Type B pancreatic cell (in vitro differentiated cells): Measurements from ENCODE around the gene PELI3. TPM values are rescaled to one million over a fixed set of nuclear protein-coding genes. Genes with fewer than 3 reads are reported as not detected.
"Not testable (repeated sequence)": the region's sequence is repeated elsewhere in the genome, so short reads cannot be mapped to it uniquely, and the experiment has no call there.

Experiments
- DNase-seq: peaks from one replicate; pipeline ENCODE4 v3.0.0; 2021; ENCODE audit warnings: mixed read lengths; ENCODE audit not compliant: unreplicated experiment; ENCODE audit errors: extremely low spot score
- H3K27ac Mint-ChIP-seq: 2 replicates; pipeline ENCODE4 v1.8.0; 2021; ENCODE audit warnings: mild to moderate bottlenecking, mixed read lengths
- H3K27me3 Mint-ChIP-seq: 2 replicates; pipeline ENCODE4 v1.8.0; 2021; ENCODE audit warnings: mixed read lengths
- H3K36me3 Mint-ChIP-seq: 2 replicates; pipeline ENCODE4 v1.8.0; 2021; ENCODE audit warnings: mixed read lengths
- H3K4me1 Mint-ChIP-seq: one replicate; pipeline ENCODE4 v1.8.0; 2021; ENCODE audit warnings: mixed read lengths; ENCODE audit not compliant: unreplicated experiment
- H3K4me3 Mint-ChIP-seq: 2 replicates; pipeline ENCODE4 v1.8.0; 2021; ENCODE audit warnings: mild to moderate bottlenecking, mixed read lengths
- H3K9me3 Mint-ChIP-seq: 2 replicates; pipeline ENCODE4 v1.8.0; 2021; ENCODE audit warnings: mixed read lengths
- CTCF ChIP-seq: fragments of 200-600 bp; sonication (generic); conservative IDR thresholded peaks from 2 replicates; pipeline ENCODE4 v1.5.0; 2021; ENCODE audit warnings: antibody characterized with exemption, mild to moderate bottlenecking
- total RNA-seq: library from RNA; stranded (reverse); gene quantifications from 2 replicates; pipeline ENCODE4 v1.2.1, GENCODE V29; 2021; ENCODE audit warnings: low replicate concordance

Gene PELI3
- total RNA-seq, 1 donor from 2014 or later = 17.9 TPM

- peaks cover 20% of the 10 kb centered on the region for H3K27me3 Mint-ChIP-seq
- H3K4me3 Mint-ChIP-seq = no peak overlapping the region
- no peak for TF ChIP-seq CTCF
- H3K9me3 Mint-ChIP-seq = no peaks in the 10 kb centered on the region
- no peak for DNase-seq
- no peak overlapping the region for H3K27ac Mint-ChIP-seq
- no peaks in the 10 kb centered on the region for H3K36me3 Mint-ChIP-seq
- peaks cover 6% of the 10 kb centered on the region for H3K4me1 Mint-ChIP-seq
Measured at GRCh38 chr11:66457826-66458225, 8.9 kb upstream of the PELI3 start.

GRCh38 chr11:66459138-66459778 lies 7.4 kb upstream of the PELI3 start:
- no peak overlapping the region for H3K4me3 Mint-ChIP-seq

GRCh38 chr11:66462010-66462409 lies 4.7 kb upstream of the PELI3 start:
- peaks cover 4% of the 10 kb centered on the region for H3K27me3 Mint-ChIP-seq
- no peak for DNase-seq
- TF ChIP-seq CTCF = no peak
- no peaks in the 10 kb centered on the region for H3K9me3 Mint-ChIP-seq
- no peak overlapping the region for H3K4me3 Mint-ChIP-seq
- no peak overlapping the region for H3K27ac Mint-ChIP-seq
- H3K4me1 Mint-ChIP-seq = peaks cover 5% of the 10 kb centered on the region
- no peaks in the 10 kb centered on the region for H3K36me3 Mint-ChIP-seq

More at GRCh38 chr11:66459138-66459778, 7.4 kb upstream of the PELI3 start:
- H3K27me3 Mint-ChIP-seq = peaks cover 14% of the 10 kb centered on the region
- H3K27ac Mint-ChIP-seq = no peak overlapping the region
- no peaks in the 10 kb centered on the region for H3K9me3 Mint-ChIP-seq
- no peaks in the 10 kb centered on the region for H3K36me3 Mint-ChIP-seq
- TF ChIP-seq CTCF = no peak
- peaks cover under 1% of the 10 kb centered on the region for H3K4me1 Mint-ChIP-seq
- DNase-seq = no peak

GRCh38 chr11:66462911-66463310 lies 3.8 kb upstream of the PELI3 start:
- no peak for DNase-seq
- peaks cover 5% of the 10 kb centered on the region for H3K4me1 Mint-ChIP-seq
- no peaks in the 10 kb centered on the region for H3K36me3 Mint-ChIP-seq
- no peak for TF ChIP-seq CTCF
- no peak overlapping the region for H3K4me3 Mint-ChIP-seq
- H3K9me3 Mint-ChIP-seq = no peaks in the 10 kb centered on the region
- peaks cover 4% of the 10 kb centered on the region for H3K27me3 Mint-ChIP-seq
- H3K27ac Mint-ChIP-seq = no peak overlapping the region

- peaks cover 10% of the 10 kb centered on the region for H3K4me1 Mint-ChIP-seq
- H3K36me3 Mint-ChIP-seq, DNase-seq, H3K27ac Mint-ChIP-seq, H3K9me3 Mint-ChIP-seq, H3K4me3 Mint-ChIP-seq, H3K27me3 Mint-ChIP-seq: not testable (repeated sequence)
Measured at GRCh38 chr11:66464116-66464515, 2.6 kb upstream of the PELI3 start.

GRCh38 chr11:66464916-66465315 lies 1.8 kb upstream of the PELI3 start:
- Mint-ChIP-seq H3K27me3 (peaks cover 4% of the 10 kb centered on the region), H3K4me3 (peak overlapping the region; percentile 91), H3K9me3 (no peaks in the 10 kb centered on the region)

More at GRCh38 chr11:66464916-66465315, 1.8 kb upstream of the PELI3 start:
- H3K36me3 Mint-ChIP-seq = no peaks in the 10 kb centered on the region
- peaks cover 11% of the 10 kb centered on the region for H3K4me1 Mint-ChIP-seq
- DNase-seq = no peak
- TF ChIP-seq CTCF = no peak
- no peak overlapping the region for H3K27ac Mint-ChIP-seq
